Kidney tubule cell (primary cell): ENCODE data around the gene IL4R.

Experiments used
- DNase-seq: peaks from one replicate; pipeline ENCODE4 v3.0.0-alpha.2; 2018; ENCODE audit warnings: low spot score

The IL4R gene

GRCh38 chr16:27359051-27359450, 45.3 kb downstream of the IL4R start:
- DNase-seq, result no peak

GRCh38 chr16:27359615-27360014, 45.8 kb downstream of the IL4R start:
- no peak for DNase-seq

- DNase-seq, result no peak
These were observed 48.2 kb downstream of the IL4R start for GRCh38 chr16:27361987-27362386.

- no peak for DNase-seq
These were observed 48.9 kb downstream of the IL4R start for GRCh38 chr16:27362570-27363245.

GRCh38 chr16:27363246-27363632, 49.5 kb downstream of the IL4R start:
- DNase-seq, result no peak

GRCh38 chr16:27363797-27364196, 50.0 kb downstream of the IL4R start:
- DNase-seq, result peak; percentile 56

- peak; percentile 48 for DNase-seq
These were observed 50.8 kb downstream of the IL4R start for GRCh38 chr16:27364493-27365141.

- peak; percentile 95 for DNase-seq
These were observed 51.6 kb downstream of the IL4R start for GRCh38 chr16:27365142-27366089.

- no peak for DNase-seq
These were observed 53.1 kb downstream of the IL4R start for GRCh38 chr16:27366687-27367460.

- DNase-seq, result peak; percentile 71
These were observed 53.9 kb downstream of the IL4R start for GRCh38 chr16:27367461-27368357.

GRCh38 chr16:27368358-27368722, 54.6 kb downstream of the IL4R start:
- no peak for DNase-seq

- peak; percentile 48 for DNase-seq
These were observed 56.0 kb downstream of the IL4R start for GRCh38 chr16:27369806-27370205.

- no peak for DNase-seq
These were observed 56.5 kb downstream of the IL4R start for GRCh38 chr16:27370318-27370717.

GRCh38 chr16:27373312-27373711, 59.5 kb downstream of the IL4R start:
- DNase-seq, result no peak

GRCh38 chr16:27374221-27374803, 60.5 kb downstream of the IL4R start:
- no peak for DNase-seq

GRCh38 chr16:27374804-27375425, 61.1 kb downstream of the IL4R start:
- peak; percentile 81 for DNase-seq

- DNase-seq, result no peak
These were observed 64.1 kb downstream of the IL4R start for GRCh38 chr16:27377666-27378485.

- DNase-seq, result peak; percentile 39
These were observed 65.2 kb downstream of the IL4R start for GRCh38 chr16:27378871-27379481.

- no peak for DNase-seq
These were observed 66.1 kb downstream of the IL4R start for GRCh38 chr16:27379919-27380318.
